K562 (cell line): Measurements from ENCODE around the gene RBMS3. TPM values are rescaled to one million over a fixed set of nuclear protein-coding genes. Genes with fewer than 3 reads are reported as not detected.

Experiments
- ZBTB40 ChIP-seq, 2 experiments: fragments of 450-650 bp in 1 of 2; sonication (generic) in 1 of 2; formaldehyde crosslinking in 1 of 2; IDR thresholded peaks; 2 replicates each; pipeline versions ENCODE4 v1.7.1 to v1.9.0; 2016 to 2022; ENCODE audit warnings: inconsistent platforms in 1 of 2, mild to moderate bottlenecking in 1 of 2, missing genetic modification reagents in 1 of 2
- polyA plus RNA-seq, 8 experiments: library from polyadenylated mRNA; depleted of rRNA in 4 of 8; stranded (reverse) in 5 of 8; unstranded in 3 of 8; fragments of >200 nt; fragmentation: Nextera tagmentation in 2 of 8; fragmentation: Illumina TruSeq in 1 of 8; extraction: Ambion mirVana in 2 of 8; extraction: Trizol in 1 of 8; gene quantifications; 2 replicates each; pipeline versions ENCODE4 v1.2.1 to v1.2.3, GENCODE V29; 2011 to 2014; ENCODE audit warnings: inconsistent platforms in 1 of 8, missing spikeins in 1 of 8
- total RNA-seq, 7 experiments: library from RNA; depleted of rRNA in 6 of 7; stranded (reverse); fragments of >200 nt in 6 of 7; fragmentation: Illumina TruSeq in 2 of 7; extraction: Trizol in 2 of 7; gene quantifications; 2 replicates each; pipeline versions ENCODE4 v1.2.1 to v1.2.3, GENCODE V29; 2011 to 2021; ENCODE audit warnings: low replicate concordance in 1 of 7
- TF ChIP-seq, protein P1 (sequence below): IDR thresholded peaks from 2 replicates; pipeline ENCODE4 v1.6.1; 2014; ENCODE audit warnings: antibody characterized with exemption

RBMS3 gene
- total and polyA plus RNA-seq, 9 of the 15 experiments (the other 6 are each of a cell fraction or from before 2014, with no cell fraction given) = 0.20 TPM; not detected in 8

DNA sequence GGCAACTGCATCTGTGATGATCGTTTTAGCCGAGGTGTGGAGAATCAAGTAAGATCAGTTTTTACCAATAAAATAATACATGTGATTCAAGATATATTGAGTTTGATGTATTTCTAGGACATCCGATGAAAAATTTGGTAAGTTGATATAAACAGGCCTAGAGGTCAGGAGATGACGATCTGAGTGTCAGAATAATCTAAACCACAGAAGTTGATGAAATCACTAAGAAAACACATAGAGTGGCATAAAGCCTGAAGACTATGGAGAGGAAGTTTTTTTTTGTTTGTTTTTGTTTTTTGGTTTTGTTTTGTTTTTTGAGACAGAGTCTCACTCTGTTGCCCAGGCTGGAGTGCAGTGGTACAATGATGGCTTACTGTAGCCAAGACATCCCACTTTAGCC lies 235.3 kb downstream of the RBMS3 start (continued):
- TF ChIP-seq ZBTB40 (IDR thresholded peaks at IDR 0.05) (no peak), ZBTB40 (CRISPR knock-in tag; IDR thresholded peaks at IDR 0.05) (no peak)
- TF ChIP-seq, protein P1, sequence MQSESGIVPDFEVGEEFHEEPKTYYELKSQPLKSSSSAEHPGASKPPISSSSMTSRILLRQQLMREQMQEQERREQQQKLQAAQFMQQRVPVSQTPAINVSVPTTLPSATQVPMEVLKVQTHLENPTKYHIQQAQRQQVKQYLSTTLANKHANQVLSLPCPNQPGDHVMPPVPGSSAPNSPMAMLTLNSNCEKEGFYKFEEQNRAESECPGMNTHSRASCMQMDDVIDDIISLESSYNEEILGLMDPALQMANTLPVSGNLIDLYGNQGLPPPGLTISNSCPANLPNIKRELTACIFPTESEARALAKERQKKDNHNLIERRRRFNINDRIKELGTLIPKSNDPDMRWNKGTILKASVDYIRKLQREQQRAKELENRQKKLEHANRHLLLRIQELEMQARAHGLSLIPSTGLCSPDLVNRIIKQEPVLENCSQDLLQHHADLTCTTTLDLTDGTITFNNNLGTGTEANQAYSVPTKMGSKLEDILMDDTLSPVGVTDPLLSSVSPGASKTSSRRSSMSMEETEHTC = no peak
